Smooth muscle cell (in vitro differentiated cells): ENCODE measurements around the gene COL6A2. TPM values are rescaled to one million over a fixed set of nuclear protein-coding genes. Genes with fewer than 3 reads are reported as not detected.

Source experiments
- DNase-seq: peaks from one replicate; lab custom pipeline; 2025; ENCODE audit not compliant: unreplicated experiment; lab: John Stamatoyannopoulos, UW
- H2AFZ ChIP-seq: fragments of 200-600 bp; sonication (generic); 2 replicates; pipeline ENCODE4 v1.6.0; 2016; ENCODE audit warnings: antibody characterized with exemption, low read depth, mild to moderate bottlenecking
- H3F3A ChIP-seq: fragments of 200-600 bp; sonication (generic); 2 replicates; pipeline ENCODE4 v1.6.0; 2017; ENCODE audit warnings: antibody characterized with exemption, low read depth
- H3K27ac ChIP-seq: fragments of 200-600 bp; sonication (generic); 2 replicates; pipeline ENCODE4 v1.5.1; 2016; ENCODE audit warnings: low read depth, mild to moderate bottlenecking
- H3K27me3 ChIP-seq: fragments of 200-600 bp; sonication (generic); 2 replicates; pipeline ENCODE4 v1.6.1; 2016; ENCODE audit warnings: low read depth, mild to moderate bottlenecking
- H3K36me3 ChIP-seq: fragments of 200-600 bp; sonication (generic); 2 replicates; pipeline ENCODE4 v1.5.1; 2016; ENCODE audit warnings: low read depth
- H3K4me1 ChIP-seq: fragments of 200-600 bp; sonication (generic); 2 replicates; pipeline ENCODE4 v1.5.1; 2016; ENCODE audit warnings: low read depth
- H3K4me2 ChIP-seq: fragments of 200-600 bp; sonication (generic); 2 replicates; pipeline ENCODE4 v1.6.0; 2016; ENCODE audit warnings: mild to moderate bottlenecking
- H3K4me3 ChIP-seq: fragments of 200-600 bp; sonication (generic); 2 replicates; pipeline ENCODE4 v1.5.1; 2016; ENCODE audit warnings: mild to moderate bottlenecking
- H3K79me2 ChIP-seq: fragments of 200-600 bp; sonication (generic); 2 replicates; pipeline ENCODE4 v1.6.0; 2016; ENCODE audit warnings: low read depth, mild to moderate bottlenecking
- H3K9ac ChIP-seq: fragments of 200-600 bp; sonication (generic); 2 replicates; pipeline ENCODE4 v1.6.0; 2016; ENCODE audit warnings: low read depth
- H3K9me3 ChIP-seq: fragments of 200-600 bp; sonication (generic); replicated peaks from 2 replicates; pipeline ENCODE4 v1.5.1; 2016; ENCODE audit warnings: low read depth
- H4K20me1 ChIP-seq: fragments of 200-600 bp; sonication (generic); 2 replicates; pipeline ENCODE4 v1.6.0; 2016; ENCODE audit warnings: low read depth
- CTCF ChIP-seq: fragments of 200-600 bp; sonication (generic); IDR thresholded peaks from 2 replicates; pipeline ENCODE4 v1.5.1; 2017; ENCODE audit warnings: borderline replicate concordance, mild to moderate bottlenecking, antibody characterized with exemption; ENCODE audit not compliant: insufficient read depth, poor library complexity, severe bottlenecking
- WGBS: methylation state at CpG from one replicate; pipeline ENCODE4 v1.1.7; 2016; ENCODE audit warnings: low lambda C conversion rate; 5-methylcytosine and 5-hydroxymethylcytosine counted together
- polyA plus RNA-seq: library from polyadenylated mRNA; unstranded; fragments of >200 nt; fragmentation: Nextera tagmentation; extraction: Ambion mirVana; gene quantifications from 2 replicates; pipeline ENCODE4 v1.2.1, GENCODE V29; 2016
- total RNA-seq: library from RNA; depleted of rRNA; stranded (reverse); fragments of >200 nt; gene quantifications from 2 replicates; pipeline ENCODE4 v1.2.3, GENCODE V29; 2014

The COL6A2 gene
- total and polyA plus RNA-seq, 2 experiments from 2014 or later: 1,570 to 4,089 TPM

- no peak overlapping the region for H3K27ac ChIP-seq
- H2AFZ ChIP-seq: no peak overlapping the region
- H4K20me1 ChIP-seq: peaks cover 40% of the 10 kb centered on the region
- no peak for TF ChIP-seq CTCF
- H3K79me2 ChIP-seq: no peaks in the 10 kb centered on the region
- H3K4me3 ChIP-seq: no peak overlapping the region
- peaks cover 11% of the 10 kb centered on the region for H3F3A ChIP-seq
- DNase-seq: no peak
- H3K9me3 ChIP-seq: no peaks in the 10 kb centered on the region
- 83% methylated on average over 4 of the region's 7 CpGs for WGBS
- no peaks in the 10 kb centered on the region for H3K27me3 ChIP-seq
- no peak overlapping the region for H3K4me2 ChIP-seq
- H3K4me1 ChIP-seq: no peaks in the 10 kb centered on the region
- no peaks in the 10 kb centered on the region for H3K36me3 ChIP-seq
- H3K9ac ChIP-seq: no peak overlapping the region
These were observed 38.0 kb downstream of the COL6A2 start for GRCh38 chr21:46135782-46136395.

GRCh38 chr21:46136739-46137349 is 38.9 kb downstream of the COL6A2 start:
- H3K27ac ChIP-seq: no peak overlapping the region
- DNase-seq: no peak
- H3F3A ChIP-seq: peaks cover 3% of the 10 kb centered on the region
- peaks cover 36% of the 10 kb centered on the region for H4K20me1 ChIP-seq
- no peaks in the 10 kb centered on the region for H3K79me2 ChIP-seq
- 86% methylated on average over 22 of the region's 22 CpGs for WGBS
- no peak overlapping the region for H2AFZ ChIP-seq
- TF ChIP-seq CTCF: no peak
- H3K4me1 ChIP-seq: no peaks in the 10 kb centered on the region
- H3K9me3 ChIP-seq: no peaks in the 10 kb centered on the region
- H3K4me2 ChIP-seq: no peak overlapping the region
- no peak overlapping the region for H3K4me3 ChIP-seq
- no peaks in the 10 kb centered on the region for H3K27me3 ChIP-seq
- no peaks in the 10 kb centered on the region for H3K36me3 ChIP-seq
- H3K9ac ChIP-seq: no peak overlapping the region

- no peak for TF ChIP-seq CTCF
- H3K27ac ChIP-seq: no peak overlapping the region
- H3K36me3 ChIP-seq: no peaks in the 10 kb centered on the region
- no peak overlapping the region for H3K9ac ChIP-seq
- 96% methylated on average over 7 of the region's 7 CpGs for WGBS
- no peaks in the 10 kb centered on the region for H3K4me1 ChIP-seq
- no peaks in the 10 kb centered on the region for H3K79me2 ChIP-seq
- peaks cover 26% of the 10 kb centered on the region for H4K20me1 ChIP-seq
- DNase-seq: no peak
- no peak overlapping the region for H2AFZ ChIP-seq
- no peaks in the 10 kb centered on the region for H3K9me3 ChIP-seq
- peaks cover 3% of the 10 kb centered on the region for H3F3A ChIP-seq
- H3K4me3 ChIP-seq: no peak overlapping the region
- no peaks in the 10 kb centered on the region for H3K27me3 ChIP-seq
- no peak overlapping the region for H3K4me2 ChIP-seq
These were observed 40.0 kb downstream of the COL6A2 start for GRCh38 chr21:46137908-46138307.

- Histone ChIP-seq H3K9me3 (no peaks in the 10 kb centered on the region), H3K27me3 (no peaks in the 10 kb centered on the region), H3K27ac (no peak overlapping the region), H3K4me1 (no peaks in the 10 kb centered on the region), H3K79me2 (no peaks in the 10 kb centered on the region), H3F3A (peaks cover 5% of the 10 kb centered on the region), H3K4me2 (no peak overlapping the region), H3K36me3 (no peaks in the 10 kb centered on the region), H4K20me1 (peaks cover 21% of the 10 kb centered on the region), H2AFZ (no peak overlapping the region), H3K4me3 (no peak overlapping the region), H3K9ac (no peak overlapping the region)
- DNase-seq: no peak
- no peak for TF ChIP-seq CTCF
- 95% methylated on average over 28 of the region's 28 CpGs for WGBS
These were observed 40.6 kb downstream of the COL6A2 start for GRCh38 chr21:46138383-46138970.
